SK-N-SH (cell line): ENCODE data around the gene ALPG.

ENCODE experiments used
- EP300 ChIP-seq, 2 experiments: IDR thresholded peaks; 2 replicates each; pipeline versions ENCODE4 v1.4.0 to v1.6.1; 2012; ENCODE audit warnings: borderline replicate concordance in 1 of 2, low read depth in 1 of 2, low read length in 1 of 2
- FOXJ3 ChIP-seq: sonication (generic); formaldehyde crosslinking; IDR thresholded peaks from 2 replicates; pipeline ENCODE4 v1.5.1; 2020; ENCODE audit warnings: mild to moderate bottlenecking, missing genetic modification reagents
- NFIC ChIP-seq: IDR thresholded peaks from 2 replicates; pipeline ENCODE4 v1.4.0; 2012; ENCODE audit warnings: borderline replicate concordance
- POLR2AphosphoS5 ChIP-seq: IDR thresholded peaks from 2 replicates; pipeline ENCODE4 v1.6.1; 2012; ENCODE audit warnings: low read depth, low read length
- TAF1 ChIP-seq: IDR thresholded peaks from 2 replicates; pipeline ENCODE4 v1.6.1; 2012; ENCODE audit warnings: low read depth, mild to moderate bottlenecking, low read length, moderate library complexity, borderline replicate concordance
- TEAD4 ChIP-seq: IDR thresholded peaks from 2 replicates; pipeline ENCODE4 v1.4.0; 2012; ENCODE audit warnings: mild to moderate bottlenecking, borderline replicate concordance; ENCODE audit not compliant: insufficient read depth
- YY1 ChIP-seq: IDR thresholded peaks from 2 replicates; pipeline ENCODE4 v1.4.0; 2012; ENCODE audit warnings: low read depth, mild to moderate bottlenecking
- TF ChIP-seq, protein P1 (sequence below): fragments of 150-350 bp; IDR thresholded peaks from 2 replicates; pipeline ENCODE4 v1.6.1; 2017; ENCODE audit warnings: antibody characterized with exemption, low read length, low read depth, borderline replicate concordance
- TF ChIP-seq, protein P2 (sequence below): fragments of 200-600 bp; sonication (generic); IDR thresholded peaks from 2 replicates; pipeline ENCODE4 v1.6.1; 2017; ENCODE audit warnings: antibody characterized with exemption, mild to moderate bottlenecking, moderate library complexity
- TF ChIP-seq, protein P3 (sequence below): IDR thresholded peaks from 2 replicates; pipeline ENCODE4 v1.6.1; 2012; ENCODE audit warnings: mild to moderate bottlenecking, low read depth, low read length, moderate library complexity
- TF ChIP-seq, protein P4 (sequence below): IDR thresholded peaks from 2 replicates; pipeline ENCODE4 v1.4.0; 2012; ENCODE audit warnings: low read depth, borderline replicate concordance

DNA sequence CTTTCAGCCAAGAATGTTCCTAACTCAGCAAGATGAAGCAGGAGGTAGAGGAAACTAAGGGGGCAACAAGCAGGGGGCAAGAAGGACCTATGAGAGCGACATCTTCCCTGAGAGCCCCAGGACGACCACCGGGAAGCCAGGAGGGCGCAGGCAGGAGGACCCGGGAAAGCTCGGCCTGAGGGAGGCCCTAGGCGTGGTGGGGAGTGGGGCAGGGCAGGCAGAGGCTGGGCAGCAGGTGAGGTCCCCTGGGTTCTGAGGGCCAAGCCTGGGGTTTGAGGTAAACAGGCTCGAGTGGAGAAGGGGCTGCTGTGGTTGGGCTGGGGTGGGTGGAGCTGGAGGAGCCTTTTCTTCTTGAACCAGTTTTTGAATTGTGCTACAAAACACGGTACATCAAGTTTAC is 48.0 kb downstream of the ALPG start:
- TF ChIP-seq, protein P1, sequence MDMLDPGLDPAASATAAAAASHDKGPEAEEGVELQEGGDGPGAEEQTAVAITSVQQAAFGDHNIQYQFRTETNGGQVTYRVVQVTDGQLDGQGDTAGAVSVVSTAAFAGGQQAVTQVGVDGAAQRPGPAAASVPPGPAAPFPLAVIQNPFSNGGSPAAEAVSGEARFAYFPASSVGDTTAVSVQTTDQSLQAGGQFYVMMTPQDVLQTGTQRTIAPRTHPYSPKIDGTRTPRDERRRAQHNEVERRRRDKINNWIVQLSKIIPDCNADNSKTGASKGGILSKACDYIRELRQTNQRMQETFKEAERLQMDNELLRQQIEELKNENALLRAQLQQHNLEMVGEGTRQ: no peak
- TF ChIP-seq, protein P2, sequence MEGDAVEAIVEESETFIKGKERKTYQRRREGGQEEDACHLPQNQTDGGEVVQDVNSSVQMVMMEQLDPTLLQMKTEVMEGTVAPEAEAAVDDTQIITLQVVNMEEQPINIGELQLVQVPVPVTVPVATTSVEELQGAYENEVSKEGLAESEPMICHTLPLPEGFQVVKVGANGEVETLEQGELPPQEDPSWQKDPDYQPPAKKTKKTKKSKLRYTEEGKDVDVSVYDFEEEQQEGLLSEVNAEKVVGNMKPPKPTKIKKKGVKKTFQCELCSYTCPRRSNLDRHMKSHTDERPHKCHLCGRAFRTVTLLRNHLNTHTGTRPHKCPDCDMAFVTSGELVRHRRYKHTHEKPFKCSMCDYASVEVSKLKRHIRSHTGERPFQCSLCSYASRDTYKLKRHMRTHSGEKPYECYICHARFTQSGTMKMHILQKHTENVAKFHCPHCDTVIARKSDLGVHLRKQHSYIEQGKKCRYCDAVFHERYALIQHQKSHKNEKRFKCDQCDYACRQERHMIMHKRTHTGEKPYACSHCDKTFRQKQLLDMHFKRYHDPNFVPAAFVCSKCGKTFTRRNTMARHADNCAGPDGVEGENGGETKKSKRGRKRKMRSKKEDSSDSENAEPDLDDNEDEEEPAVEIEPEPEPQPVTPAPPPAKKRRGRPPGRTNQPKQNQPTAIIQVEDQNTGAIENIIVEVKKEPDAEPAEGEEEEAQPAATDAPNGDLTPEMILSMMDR: no peak
- TF ChIP-seq TAF1 (no peak), NFIC (no peak), POLR2AphosphoS5 (no peak), TEAD4 (no peak), EP300 (IDR thresholded peaks at IDR 0.05; ENCODE audit: borderline replicate concordance in 1 of 2, low read depth in 1 of 2, low read length in 1 of 2) (no peak), FOXJ3 (CRISPR knock-in tag) (no peak), YY1 (no peak)
- TF ChIP-seq, protein P3, sequence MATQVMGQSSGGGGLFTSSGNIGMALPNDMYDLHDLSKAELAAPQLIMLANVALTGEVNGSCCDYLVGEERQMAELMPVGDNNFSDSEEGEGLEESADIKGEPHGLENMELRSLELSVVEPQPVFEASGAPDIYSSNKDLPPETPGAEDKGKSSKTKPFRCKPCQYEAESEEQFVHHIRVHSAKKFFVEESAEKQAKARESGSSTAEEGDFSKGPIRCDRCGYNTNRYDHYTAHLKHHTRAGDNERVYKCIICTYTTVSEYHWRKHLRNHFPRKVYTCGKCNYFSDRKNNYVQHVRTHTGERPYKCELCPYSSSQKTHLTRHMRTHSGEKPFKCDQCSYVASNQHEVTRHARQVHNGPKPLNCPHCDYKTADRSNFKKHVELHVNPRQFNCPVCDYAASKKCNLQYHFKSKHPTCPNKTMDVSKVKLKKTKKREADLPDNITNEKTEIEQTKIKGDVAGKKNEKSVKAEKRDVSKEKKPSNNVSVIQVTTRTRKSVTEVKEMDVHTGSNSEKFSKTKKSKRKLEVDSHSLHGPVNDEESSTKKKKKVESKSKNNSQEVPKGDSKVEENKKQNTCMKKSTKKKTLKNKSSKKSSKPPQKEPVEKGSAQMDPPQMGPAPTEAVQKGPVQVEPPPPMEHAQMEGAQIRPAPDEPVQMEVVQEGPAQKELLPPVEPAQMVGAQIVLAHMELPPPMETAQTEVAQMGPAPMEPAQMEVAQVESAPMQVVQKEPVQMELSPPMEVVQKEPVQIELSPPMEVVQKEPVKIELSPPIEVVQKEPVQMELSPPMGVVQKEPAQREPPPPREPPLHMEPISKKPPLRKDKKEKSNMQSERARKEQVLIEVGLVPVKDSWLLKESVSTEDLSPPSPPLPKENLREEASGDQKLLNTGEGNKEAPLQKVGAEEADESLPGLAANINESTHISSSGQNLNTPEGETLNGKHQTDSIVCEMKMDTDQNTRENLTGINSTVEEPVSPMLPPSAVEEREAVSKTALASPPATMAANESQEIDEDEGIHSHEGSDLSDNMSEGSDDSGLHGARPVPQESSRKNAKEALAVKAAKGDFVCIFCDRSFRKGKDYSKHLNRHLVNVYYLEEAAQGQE: no peak
- TF ChIP-seq, protein P4, sequence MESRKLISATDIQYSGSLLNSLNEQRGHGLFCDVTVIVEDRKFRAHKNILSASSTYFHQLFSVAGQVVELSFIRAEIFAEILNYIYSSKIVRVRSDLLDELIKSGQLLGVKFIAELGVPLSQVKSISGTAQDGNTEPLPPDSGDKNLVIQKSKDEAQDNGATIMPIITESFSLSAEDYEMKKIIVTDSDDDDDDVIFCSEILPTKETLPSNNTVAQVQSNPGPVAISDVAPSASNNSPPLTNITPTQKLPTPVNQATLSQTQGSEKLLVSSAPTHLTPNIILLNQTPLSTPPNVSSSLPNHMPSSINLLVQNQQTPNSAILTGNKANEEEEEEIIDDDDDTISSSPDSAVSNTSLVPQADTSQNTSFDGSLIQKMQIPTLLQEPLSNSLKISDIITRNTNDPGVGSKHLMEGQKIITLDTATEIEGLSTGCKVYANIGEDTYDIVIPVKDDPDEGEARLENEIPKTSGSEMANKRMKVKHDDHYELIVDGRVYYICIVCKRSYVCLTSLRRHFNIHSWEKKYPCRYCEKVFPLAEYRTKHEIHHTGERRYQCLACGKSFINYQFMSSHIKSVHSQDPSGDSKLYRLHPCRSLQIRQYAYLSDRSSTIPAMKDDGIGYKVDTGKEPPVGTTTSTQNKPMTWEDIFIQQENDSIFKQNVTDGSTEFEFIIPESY: no peak
